ENCODE data around the gene PEX16.
A peak's percentile ranks its signal among the peaks of the same experiment; 100 is the strongest.

The PEX16 gene

DNA sequence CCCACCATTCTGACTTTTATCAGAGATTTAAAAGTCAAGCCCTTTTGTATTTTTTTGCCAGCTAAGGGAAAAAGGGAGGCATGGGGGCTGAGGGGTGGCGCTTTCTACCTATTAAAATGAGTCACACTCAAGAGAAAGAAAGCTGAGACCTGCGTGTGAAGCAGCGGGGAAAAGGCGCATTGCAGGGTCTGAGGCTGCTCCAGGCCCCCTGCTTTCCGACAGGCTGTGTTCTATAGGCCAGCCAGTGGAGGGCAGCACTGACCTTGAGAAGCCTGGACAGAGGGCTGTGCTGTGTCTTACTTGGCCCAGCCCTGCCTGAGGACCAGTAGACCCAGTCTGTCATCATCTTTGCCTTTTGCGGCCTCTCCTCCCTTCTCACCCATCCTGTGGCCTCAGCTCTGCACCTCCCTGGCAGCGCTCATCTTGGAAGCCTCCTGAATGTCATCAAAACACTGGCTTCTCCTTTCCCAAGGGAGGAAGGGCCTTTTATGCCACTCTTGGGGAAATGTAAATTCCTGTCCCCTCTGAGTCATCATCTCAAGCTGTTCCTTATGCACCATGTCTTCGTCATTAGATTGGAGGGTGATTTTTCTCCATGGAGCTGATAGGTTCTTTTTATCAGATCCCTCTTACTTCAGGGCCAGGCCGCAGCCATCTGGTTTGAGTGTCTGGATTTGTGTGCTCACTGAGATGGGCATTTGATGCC, 44.9 kb downstream of the PEX16 start:
- peak; percentile 45 for DNase-seq

- DNase-seq, result no peak
Measured at GRCh38 chr11:45871638-45872037, 46.0 kb downstream of the PEX16 start.

DNA sequence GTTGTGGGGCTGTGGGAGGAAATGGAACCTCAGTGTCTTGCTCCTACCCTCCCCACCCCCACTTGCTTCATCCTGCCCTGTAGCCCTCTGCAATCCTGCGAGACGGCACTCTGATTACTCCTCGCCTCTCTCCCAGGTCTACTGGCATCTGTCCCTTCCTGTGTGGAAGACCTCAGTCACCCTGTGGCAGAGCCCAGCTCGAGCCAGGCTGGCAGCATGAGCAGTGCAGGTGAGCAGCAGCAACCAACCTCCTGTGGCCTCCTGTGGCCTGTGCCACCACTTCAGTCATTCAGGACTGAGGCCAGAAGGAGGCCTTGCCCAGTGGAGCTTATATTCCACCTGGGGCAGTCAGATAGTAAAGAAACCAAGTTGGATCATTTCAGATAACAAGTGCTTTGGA, 47.0 kb downstream of the PEX16 start:
- DNase-seq, result no peak

DNA sequence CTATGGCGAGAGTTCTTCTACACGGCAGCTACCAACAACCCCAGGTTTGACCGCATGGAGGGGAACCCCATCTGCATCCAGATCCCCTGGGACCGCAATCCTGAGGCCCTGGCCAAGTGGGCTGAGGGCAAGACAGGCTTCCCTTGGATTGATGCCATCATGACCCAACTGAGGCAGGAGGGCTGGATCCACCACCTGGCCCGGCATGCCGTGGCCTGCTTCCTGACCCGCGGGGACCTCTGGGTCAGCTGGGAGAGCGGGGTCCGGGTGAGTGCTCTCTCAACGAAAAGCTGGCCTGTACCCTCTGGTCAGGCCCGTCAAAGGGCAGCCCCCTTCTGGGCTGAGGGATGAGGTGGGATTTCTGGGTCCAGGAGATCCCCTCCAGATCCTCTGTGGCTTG, 48.1 kb downstream of the PEX16 start:
- DNase-seq, result no peak

GRCh38 chr11:45864041-45864440, 53.6 kb downstream of the PEX16 start:
- DNase-seq, result no peak

DNA sequence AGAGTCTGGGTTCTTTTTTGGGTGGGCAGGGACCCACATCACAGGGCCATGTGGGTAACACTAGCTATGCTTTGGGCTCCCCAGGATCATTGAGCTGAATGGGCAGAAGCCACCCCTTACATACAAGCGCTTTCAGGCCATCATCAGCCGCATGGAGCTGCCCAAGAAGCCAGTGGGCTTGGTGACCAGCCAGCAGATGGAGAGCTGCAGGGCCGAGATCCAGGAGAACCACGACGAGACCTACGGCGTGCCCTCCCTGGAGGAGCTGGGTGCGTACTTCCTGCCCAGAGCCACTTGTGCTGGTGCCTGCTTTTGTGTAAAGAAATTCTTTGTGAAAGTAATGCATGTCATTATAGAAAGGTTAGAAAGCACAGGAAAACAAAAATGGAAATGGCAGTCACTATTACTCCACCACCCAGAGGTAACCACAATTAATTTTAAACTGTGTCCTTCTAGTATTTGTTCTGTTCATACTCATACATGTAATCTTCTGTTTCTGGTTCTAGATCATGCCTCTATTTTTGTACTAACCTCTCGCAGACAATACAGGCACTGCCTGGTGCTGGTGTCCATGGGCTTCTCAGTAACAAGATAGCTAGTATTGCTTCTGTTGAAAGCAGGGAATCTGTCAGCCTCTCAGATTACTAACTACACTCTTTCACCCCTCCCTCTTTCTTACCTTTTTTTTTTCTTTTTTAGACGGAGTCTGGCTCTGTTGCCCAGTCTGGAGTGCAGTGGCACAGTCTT, 56.7 kb downstream of the PEX16 start:
- no peak for DNase-seq

DNA sequence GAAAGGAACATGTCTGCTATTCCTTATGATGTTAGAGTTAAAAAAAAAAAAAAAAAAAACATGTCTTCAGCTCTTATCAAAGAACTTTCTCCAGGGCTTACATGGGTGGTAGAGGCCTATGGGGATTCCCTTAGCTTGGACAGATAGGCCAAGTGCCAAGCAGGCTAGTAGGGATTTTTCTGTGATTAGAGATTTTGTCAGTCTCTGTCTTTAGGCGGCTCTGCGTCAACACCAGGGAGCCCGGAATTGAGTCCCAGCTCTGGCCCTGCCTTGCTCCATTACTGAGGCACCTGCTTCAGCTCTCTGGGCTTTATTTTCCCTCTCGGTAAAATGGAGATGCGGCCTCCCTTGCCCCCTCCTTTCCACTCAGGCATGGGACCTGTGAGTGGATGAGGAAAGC, 57.3 kb downstream of the PEX16 start:
- DNase-seq, result no peak

Data from NCI-H2029 (cell line).